Lower leg skin (tissue), 3 donors: ENCODE results near the gene ST6GALNAC5.

Source experiments
- POLR2A ChIP-seq, 2 donors: fragments of 450-650 bp; IDR thresholded peaks; one replicate each; pipeline ENCODE4 v1.6.1; 2016 to 2017; ENCODE audit warnings: antibody characterized with exemption in 2 of 2, mild to moderate bottlenecking in 1 of 2, moderate library complexity in 1 of 2
- TF ChIP-seq, protein P1 (sequence below), 3 donors: fragments of 450-650 bp; IDR thresholded peaks; one replicate each; pipeline ENCODE4 v1.5.1; 2016; ENCODE audit warnings: antibody characterized with exemption in 3 of 3, mild to moderate bottlenecking in 3 of 3, moderate library complexity in 2 of 3

DNA sequence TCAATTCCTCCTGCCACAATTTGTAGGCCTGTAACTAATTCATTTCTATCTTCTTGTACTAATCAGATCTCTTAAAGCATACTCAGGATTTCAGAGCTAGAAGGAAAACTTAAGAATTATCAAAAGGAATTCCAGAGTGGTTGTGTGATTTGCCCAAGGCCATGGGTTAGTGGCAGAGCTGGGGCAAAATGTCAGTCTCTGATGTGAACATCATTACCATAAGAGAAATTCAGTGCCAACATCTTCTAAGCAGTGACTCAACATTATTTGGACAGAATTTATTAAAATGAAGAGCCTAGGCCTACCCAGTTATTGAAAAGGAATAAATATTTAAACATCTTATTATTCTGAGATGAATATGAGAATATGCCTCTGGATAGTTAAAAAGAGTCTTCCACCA, 14.5 kb downstream of the ST6GALNAC5 start:
- TF ChIP-seq, protein P1, sequence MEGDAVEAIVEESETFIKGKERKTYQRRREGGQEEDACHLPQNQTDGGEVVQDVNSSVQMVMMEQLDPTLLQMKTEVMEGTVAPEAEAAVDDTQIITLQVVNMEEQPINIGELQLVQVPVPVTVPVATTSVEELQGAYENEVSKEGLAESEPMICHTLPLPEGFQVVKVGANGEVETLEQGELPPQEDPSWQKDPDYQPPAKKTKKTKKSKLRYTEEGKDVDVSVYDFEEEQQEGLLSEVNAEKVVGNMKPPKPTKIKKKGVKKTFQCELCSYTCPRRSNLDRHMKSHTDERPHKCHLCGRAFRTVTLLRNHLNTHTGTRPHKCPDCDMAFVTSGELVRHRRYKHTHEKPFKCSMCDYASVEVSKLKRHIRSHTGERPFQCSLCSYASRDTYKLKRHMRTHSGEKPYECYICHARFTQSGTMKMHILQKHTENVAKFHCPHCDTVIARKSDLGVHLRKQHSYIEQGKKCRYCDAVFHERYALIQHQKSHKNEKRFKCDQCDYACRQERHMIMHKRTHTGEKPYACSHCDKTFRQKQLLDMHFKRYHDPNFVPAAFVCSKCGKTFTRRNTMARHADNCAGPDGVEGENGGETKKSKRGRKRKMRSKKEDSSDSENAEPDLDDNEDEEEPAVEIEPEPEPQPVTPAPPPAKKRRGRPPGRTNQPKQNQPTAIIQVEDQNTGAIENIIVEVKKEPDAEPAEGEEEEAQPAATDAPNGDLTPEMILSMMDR (IDR thresholded peaks at IDR 0.05) = no peak
- TF ChIP-seq POLR2A (IDR thresholded peaks at IDR 0.05) = no peak
